HG03159 (cell line): Measurements from ENCODE around the gene MYRF.

ENCODE experiments used
- ATAC-seq: cut with Tn5 transposase; IDR thresholded peaks from one replicate; pipeline ENCODE4 v1.9.1; 2021; ENCODE audit warnings: mild to moderate bottlenecking, moderate library complexity; ENCODE audit not compliant: unreplicated experiment

Gene MYRF

GRCh38 chr11:61774411-61774810, 22.0 kb downstream of the MYRF start:
- ATAC-seq: no peak

DNA sequence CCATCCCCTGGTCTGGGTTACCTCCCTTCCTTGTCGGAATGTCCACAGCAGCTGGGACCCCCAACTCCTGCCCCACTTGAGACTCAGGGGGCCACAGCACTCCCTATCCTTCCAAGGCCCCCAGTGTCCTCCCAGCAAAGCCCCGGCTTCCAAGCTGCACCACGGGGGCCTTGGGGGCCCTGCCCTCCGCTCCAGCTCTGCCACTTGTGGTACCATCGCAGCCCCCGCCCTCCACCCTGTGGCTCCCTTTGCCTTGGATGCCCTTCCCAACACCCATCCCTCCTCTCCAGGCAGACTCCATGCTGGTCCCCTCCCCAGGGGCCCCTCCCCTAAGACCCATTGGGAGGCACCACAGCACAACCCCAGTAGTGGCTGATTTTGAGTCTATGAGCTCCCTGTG, 22.7 kb downstream of the MYRF start:
- ATAC-seq: no peak

DNA sequence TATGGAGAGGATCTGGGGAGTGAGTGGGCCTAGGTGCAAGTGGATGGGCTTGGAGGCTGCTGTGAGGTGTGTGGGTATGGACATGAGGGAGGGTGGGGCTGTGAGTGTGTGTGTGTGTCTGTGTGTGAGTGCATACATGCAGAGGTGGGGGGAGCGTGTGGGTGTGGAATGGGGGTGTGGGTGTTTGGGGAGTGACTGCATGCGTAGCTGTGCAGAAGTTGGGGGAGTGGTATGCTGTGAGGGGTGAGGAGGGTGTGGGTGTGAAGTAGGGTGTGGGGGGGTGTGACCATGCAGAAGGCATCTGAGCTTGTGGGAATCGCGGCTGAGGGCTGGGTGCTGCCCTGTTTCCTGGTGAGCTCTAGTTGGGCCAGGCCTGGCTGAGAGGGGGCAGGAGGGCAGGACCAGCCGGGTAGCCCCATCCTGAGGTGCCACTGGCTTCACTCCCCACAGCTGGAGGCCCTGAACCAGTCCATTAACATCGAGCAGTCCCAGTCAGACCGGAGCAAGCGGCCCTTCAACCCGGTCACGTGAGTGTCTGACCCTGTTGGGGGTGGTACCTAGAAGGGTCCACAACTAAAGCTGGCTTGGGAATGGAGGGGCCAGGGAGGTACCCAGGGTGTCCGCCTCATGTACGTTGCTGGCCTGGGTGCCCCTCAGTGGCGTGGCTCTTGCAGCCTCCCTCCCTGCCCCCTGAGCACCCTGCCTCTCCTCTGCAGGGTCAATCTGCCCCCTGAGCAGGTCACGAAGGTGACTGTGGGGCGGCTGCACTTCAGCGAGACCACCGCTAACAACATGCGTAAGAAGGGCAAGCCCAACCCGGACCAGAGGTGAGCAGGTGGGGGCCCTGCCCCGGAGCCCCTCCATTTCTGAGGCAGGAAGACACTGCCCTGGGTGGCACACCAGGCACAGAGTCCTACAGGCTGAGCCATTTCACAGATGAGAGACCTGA, 23.4 kb downstream of the MYRF start:
- no peak for ATAC-seq

DNA sequence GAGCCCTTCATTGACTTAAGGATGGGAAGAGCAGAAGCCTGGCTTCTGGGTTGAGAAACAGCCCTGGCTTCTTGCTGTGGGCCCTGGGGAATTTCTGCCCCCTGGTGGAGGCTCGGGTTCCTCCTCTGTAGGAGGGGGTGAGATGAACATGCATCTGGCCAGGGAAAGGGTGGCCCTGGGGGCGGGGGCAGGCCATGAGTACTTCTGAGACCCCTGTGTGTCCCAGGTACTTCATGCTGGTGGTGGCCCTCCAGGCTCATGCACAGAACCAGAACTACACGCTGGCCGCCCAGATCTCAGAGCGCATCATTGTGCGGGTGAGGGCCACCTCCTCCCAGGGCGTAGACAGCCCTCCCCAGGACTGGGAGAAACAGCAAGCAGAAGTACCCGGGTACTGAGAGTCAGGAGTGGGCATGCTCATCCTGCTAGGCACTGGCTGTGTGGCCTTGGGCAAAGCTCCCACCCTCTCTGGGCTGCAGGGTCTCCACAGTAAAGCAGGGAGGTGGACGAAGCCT, 24.2 kb downstream of the MYRF start:
- no peak for ATAC-seq

DNA sequence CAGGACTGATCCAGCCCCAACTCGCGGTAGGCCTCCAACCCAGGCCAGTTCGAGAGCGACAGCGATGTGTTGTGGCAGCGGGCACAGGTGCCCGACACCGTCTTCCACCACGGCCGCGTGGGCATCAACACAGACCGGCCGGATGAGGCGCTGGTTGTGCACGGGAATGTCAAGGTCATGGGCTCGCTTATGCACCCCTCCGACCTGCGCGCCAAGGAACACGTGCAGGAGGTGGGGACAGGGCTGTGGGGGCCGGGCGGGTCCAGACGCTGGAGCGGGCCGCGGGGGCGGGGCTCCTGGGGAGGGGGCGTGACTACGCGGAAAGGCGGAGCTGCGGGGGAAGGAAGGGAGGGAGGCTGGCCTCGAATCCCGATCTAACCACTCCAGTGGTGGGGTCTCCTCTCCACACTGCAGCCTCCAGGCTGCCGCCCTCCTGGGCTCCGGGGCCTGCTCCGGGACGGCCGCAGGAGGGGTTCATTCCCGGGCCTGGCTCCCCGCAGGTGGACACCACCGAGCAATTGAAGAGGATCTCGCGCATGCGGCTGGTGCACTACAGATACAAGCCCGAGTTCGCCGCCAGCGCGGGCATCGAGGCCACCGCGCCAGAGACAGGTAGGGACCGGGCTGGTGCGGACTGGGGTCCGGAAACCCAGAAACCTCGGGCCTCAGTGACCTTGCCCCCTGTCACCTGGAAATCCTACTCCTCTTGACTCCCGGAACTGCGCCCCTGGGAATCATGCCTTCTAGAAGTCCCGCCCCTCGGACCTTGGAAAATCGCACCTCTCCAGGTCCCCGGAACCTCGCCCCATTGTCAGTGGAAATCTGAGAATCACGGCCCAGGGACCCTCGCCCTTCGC, 25.0 kb downstream of the MYRF start:
- ATAC-seq: no peak

GRCh38 chr11:61778357-61778886, 26.0 kb downstream of the MYRF start:
- no peak for ATAC-seq

DNA sequence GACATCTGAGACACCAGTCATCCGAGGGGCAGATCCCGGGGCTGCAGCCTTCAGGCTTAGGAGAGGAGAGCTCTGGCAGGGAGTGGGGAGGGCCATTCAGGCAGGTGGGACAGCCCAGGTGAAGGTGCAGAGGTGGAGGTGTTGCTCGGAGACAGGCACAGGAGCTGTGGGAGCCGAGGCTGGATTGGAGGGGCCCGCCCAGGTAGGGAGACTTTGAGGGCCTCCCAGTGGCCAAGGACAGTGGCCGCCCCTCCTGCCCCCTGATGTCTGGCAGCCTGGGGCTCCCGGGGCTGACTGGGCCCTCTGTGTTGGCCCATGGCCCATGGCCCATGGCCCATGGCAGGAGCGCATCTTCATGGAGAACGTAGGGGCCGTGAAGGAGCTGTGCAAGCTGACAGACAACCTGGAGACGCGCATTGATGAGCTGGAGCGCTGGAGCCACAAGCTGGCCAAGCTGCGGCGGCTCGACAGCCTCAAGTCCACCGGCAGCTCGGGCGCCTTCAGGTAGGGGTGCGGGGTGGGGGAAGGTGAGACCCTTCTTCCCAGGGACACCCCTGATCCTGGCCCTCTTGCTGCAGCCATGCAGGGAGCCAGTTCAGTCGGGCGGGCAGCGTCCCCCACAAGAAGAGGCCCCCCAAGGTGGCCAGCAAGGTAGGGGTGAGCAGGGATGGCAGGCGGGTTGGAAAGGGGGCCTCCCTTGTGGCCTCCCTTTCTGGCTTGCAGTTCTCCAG, 26.6 kb downstream of the MYRF start:
- ATAC-seq: no peak

DNA sequence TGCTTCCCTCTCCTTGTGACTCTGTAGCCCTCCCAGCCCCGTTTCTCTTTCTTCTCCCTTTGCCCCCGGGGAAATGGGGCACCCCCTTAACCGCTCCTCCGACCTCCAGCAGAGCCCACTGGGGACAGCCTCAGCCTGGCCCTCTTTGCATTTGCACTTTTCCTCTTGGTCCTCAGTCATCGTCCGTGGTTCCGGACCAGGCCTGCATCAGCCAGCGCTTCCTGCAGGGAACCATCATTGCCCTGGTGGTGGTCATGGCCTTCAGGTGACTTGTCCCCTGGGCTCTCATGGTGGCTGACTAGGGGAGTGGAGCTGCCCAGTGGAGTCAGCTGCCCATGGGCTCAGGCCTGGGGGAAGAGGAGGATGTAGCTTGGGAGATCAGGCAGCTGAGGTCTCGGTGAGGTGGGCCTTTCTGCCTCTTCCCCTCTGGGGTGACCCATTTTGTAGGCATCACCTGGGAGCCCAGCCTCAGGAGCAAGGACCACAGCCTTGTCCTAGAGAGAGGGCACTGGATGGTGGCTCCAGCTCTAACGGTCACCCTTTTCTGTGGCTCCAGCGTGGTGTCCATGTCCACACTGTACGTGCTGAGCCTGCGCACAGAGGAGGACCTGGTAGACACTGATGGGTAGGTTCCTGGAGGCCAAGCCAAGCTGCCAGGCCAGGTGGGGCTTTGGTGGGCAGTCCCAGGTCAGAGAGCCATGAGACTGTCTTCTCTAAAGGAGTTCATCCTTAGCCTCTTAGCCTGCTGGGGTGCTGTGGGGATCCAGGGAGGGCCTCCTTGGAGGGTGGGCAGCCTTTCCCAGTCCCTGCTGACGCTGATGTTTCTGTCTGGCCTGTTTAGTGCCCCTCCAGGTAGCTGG, 27.5 kb downstream of the MYRF start:
- ATAC-seq: no peak

DNA sequence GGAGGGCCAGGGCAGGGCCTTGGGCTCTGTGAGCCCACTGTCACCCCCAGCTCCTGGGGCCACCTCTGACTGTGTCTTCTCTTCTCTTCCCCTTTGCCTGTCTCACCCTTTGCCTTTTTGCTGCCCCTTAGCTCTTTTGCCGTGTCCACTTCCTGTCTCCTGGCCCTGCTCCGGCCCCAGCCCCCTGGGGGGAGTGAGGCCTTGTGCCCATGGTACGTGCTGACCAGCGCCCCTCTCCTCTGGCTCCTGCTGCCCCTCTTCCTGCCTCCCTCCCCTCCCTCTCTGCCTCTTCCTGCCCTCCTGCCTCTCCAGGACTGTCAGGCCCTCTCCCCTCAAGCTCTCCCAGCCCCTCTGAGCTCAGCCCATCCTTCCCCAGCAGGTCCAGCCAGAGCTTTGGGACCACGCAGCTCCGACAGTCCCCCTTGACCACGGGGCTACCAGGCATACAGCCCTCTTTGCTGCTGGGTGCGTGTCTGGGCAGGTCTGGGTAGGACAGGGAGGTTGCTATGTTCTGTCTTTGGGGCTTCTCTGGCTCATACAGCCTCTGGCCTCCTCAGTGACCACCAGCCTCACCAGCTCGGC, 28.2 kb downstream of the MYRF start:
- ATAC-seq: no peak

- no peak for ATAC-seq
Observed at GRCh38 chr11:61781585-61781984, 29.1 kb downstream of the MYRF start.

- no peak for ATAC-seq
Observed at GRCh38 chr11:61782299-61782698, 29.9 kb downstream of the MYRF start.

DNA sequence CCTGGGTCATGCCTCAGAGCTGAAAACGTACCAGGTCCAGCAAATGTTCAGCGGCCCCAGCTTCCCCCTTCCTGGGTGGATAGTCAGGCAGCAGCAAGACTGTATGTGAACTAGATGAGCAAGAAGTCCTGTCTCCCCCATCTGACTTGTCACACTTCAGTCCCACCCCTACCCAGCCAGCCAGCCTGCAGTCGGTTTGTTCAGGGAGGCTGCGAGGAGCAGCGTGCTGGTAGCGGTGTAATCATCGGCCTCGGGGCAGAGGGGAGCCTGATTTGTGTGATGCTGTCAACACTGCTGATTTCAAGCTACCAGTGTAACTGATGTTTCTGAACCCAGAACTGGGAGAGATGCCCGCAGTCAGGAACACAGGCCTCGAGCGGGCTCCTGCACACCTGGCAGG, 30.4 kb downstream of the MYRF start:
- ATAC-seq: no peak

GRCh38 chr11:61783717-61784505, 31.5 kb downstream of the MYRF start:
- ATAC-seq: no peak

GRCh38 chr11:61784506-61784805, 32.0 kb downstream of the MYRF start:
- ATAC-seq: no peak

GRCh38 chr11:61785837-61786402, 33.5 kb downstream of the MYRF start:
- ATAC-seq: no peak

GRCh38 chr11:61787928-61788491, 35.6 kb downstream of the MYRF start:
- no peak for ATAC-seq

DNA sequence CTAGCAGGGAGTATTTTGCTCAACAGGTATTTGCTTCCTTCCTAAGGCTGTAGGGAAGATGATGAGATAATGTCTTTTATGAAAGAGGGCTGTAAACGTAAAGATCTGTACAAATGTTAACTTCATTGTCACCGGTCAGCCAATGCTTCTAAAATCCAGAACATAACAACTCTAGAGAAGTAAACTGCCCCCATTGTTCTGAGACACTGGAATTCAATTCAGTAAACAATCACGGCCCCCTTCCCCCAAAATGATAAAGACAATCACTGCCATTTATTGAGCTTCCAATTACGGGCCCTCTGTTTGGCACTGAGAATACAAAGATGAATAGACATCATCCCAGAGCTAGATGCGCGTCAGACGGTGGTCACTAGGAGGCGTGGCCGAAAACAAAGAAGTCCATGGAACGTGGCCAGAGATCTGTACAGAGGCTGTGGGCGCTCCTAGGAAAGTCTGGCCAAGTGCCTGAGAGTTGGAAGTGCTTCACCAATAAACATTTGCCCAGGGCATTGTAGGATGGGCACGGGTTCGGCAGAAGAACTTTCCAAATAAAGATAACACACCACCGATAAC, 39.4 kb downstream of the MYRF start:
- ATAC-seq: peak; percentile 27
